ENCODE results near the gene SH3PXD2B. TPM values are rescaled to one million over a fixed set of nuclear protein-coding genes. Genes with fewer than 3 reads are reported as not detected.

Gene SH3PXD2B
- total and polyA plus RNA-seq, 2 of the 4 experiments (the other 2 are of a cell fraction): 8.2 to 14.4 TPM

- POLR2A ChIA-PET (ENCODE audit: unreplicated experiment): no interaction called here
- Histone ChIP-seq H3K4me2 (ENCODE audit: low read depth, low read length) (no peak overlapping the region), H3K56ac (ENCODE audit: extremely low read depth, insufficient read depth, low read length) (no peak overlapping the region), H3K27ac (ENCODE audit: insufficient read depth, low read length) (no peak overlapping the region), H3K4ac (ENCODE audit: low read depth, low read length) (no peak overlapping the region), H3K36me3 (ENCODE audit: control insufficient read depth, insufficient read depth, low read length) (no peaks in the 10 kb centered on the region), H3K9me1 (ENCODE audit: insufficient read depth, low read length) (peaks cover 5% of the 10 kb centered on the region; the same call in 1 of the 2 replicates), H2AK5ac (ENCODE audit: low read depth, low read length) (no peak overlapping the region), H4K20me1 (ENCODE audit: insufficient read depth, low read length) (no peaks in the 10 kb centered on the region), H3K4me3 (ENCODE audit: insufficient read depth, low read depth, low read length) (no peak overlapping the region), H2BK20ac (ENCODE audit: low read depth, low read length) (no peak overlapping the region), H4K91ac (ENCODE audit: insufficient read depth, low read depth, low read length) (no peak overlapping the region), H3K4me1 (ENCODE audit: control insufficient read depth, insufficient read depth, low read length) (no peaks in the 10 kb centered on the region), H3K79me1 (ENCODE audit: low read depth in 1 of 2, low read length in 2 of 2) (no peaks in the 10 kb centered on the region), H2BK15ac (ENCODE audit: low read depth, low read length) (no peak overlapping the region), H2BK120ac (ENCODE audit: low read depth, low read length) (no peak overlapping the region), H4K8ac (ENCODE audit: low read depth in 2 of 2, low read length in 2 of 2) (no peak overlapping the region), H3K18ac (ENCODE audit: low read depth, low read length) (no peak overlapping the region), H4K5ac (ENCODE audit: low read depth, low read length) (no peak overlapping the region), H2BK5ac (ENCODE audit: low read depth, low read length, poor library complexity, severe bottlenecking) (no peak overlapping the region), H3K27me3 (ENCODE audit: control insufficient read depth, insufficient read depth, low read length) (peaks cover 23% of the 10 kb centered on the region), H3K9me3 (ENCODE audit: control insufficient read depth, insufficient read depth, low read length) (no peaks in the 10 kb centered on the region; the same call in 1 of the 2 replicates), H3K14ac (replicated peaks; ENCODE audit: low read depth, low read length) (no peak overlapping the region), H3K9ac (ENCODE audit: low read depth, low read length) (no peak overlapping the region), H2AK9ac (replicated peaks; ENCODE audit: low read depth, low read length, poor library complexity) (no peak overlapping the region), H3K23ac (ENCODE audit: low read depth, low read length) (no peak overlapping the region), H2AFZ (replicated peaks; ENCODE audit: low read length, poor library complexity) (no peak overlapping the region)
- no peak for TF ChIP-seq MAZ (IDR thresholded peaks at IDR 0.05; ENCODE audit: borderline replicate concordance, low read depth, low read length)
- TF ChIP-seq, protein P1, sequence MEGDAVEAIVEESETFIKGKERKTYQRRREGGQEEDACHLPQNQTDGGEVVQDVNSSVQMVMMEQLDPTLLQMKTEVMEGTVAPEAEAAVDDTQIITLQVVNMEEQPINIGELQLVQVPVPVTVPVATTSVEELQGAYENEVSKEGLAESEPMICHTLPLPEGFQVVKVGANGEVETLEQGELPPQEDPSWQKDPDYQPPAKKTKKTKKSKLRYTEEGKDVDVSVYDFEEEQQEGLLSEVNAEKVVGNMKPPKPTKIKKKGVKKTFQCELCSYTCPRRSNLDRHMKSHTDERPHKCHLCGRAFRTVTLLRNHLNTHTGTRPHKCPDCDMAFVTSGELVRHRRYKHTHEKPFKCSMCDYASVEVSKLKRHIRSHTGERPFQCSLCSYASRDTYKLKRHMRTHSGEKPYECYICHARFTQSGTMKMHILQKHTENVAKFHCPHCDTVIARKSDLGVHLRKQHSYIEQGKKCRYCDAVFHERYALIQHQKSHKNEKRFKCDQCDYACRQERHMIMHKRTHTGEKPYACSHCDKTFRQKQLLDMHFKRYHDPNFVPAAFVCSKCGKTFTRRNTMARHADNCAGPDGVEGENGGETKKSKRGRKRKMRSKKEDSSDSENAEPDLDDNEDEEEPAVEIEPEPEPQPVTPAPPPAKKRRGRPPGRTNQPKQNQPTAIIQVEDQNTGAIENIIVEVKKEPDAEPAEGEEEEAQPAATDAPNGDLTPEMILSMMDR (conservative IDR thresholded peaks at IDR 0.05; ENCODE audit: low read depth, low read length): no peak
- no peak for TF ChIP-seq RCOR1 (IDR thresholded peaks at IDR 0.05; ENCODE audit: insufficient replicate concordance, low read length)
- TF ChIP-seq, protein P2, sequence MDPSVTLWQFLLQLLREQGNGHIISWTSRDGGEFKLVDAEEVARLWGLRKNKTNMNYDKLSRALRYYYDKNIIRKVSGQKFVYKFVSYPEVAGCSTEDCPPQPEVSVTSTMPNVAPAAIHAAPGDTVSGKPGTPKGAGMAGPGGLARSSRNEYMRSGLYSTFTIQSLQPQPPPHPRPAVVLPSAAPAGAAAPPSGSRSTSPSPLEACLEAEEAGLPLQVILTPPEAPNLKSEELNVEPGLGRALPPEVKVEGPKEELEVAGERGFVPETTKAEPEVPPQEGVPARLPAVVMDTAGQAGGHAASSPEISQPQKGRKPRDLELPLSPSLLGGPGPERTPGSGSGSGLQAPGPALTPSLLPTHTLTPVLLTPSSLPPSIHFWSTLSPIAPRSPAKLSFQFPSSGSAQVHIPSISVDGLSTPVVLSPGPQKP (IDR thresholded peaks at IDR 0.05; ENCODE audit: borderline replicate concordance, low read depth, low read length): no peak
- CTCF ChIA-PET: no interaction called here
- ATAC-seq (ENCODE audit: low read depth) (no peak), DNase-seq (no peak)
- intact Hi-C loops (cut with micrococcal nuclease): no loop called here
- BruUV-seq (replicated peaks): no TSS peak
- dilution Hi-C loops (cut with HindIII; ENCODE audit: low sequenced_read_pairs, unreplicated experiment): no loop called here
- 83% methylated on average over 4 of the region's 9 CpGs; no CpG with 5 or more reads in 1 of the 2 experiments for WGBS, 2 experiments (ENCODE audit: extremely low coverage in 2 of 2, insufficient read length in 1 of 2)
- in situ Hi-C loops (cut with MboI; ENCODE audit: low sequenced_read_pairs): no loop called here
These were observed 30.3 kb upstream of the SH3PXD2B start for GRCh38 chr5:172484664-172485063.

All from IMR-90 (cell line).